Stimulated activated naive CD8-positive, alpha-beta T cell treated with anti-CD3 and anti-CD28 coated beads, Interleukin-15, Interleukin-2, amounts not matched to agents 100 ng/mL and 50 ng/mL, for 24 hours (primary cell): ENCODE data around the gene RERE.
A peak's percentile ranks its signal among the peaks of the same experiment; 100 is the strongest.

Experiments
- H3K27ac Mint-ChIP-seq: one replicate; pipeline ENCODE4 v1.8.0; 2021; ENCODE audit warnings: mild to moderate bottlenecking, mixed read lengths
- H3K27me3 Mint-ChIP-seq: one replicate; pipeline ENCODE4 v1.8.0; 2021; ENCODE audit warnings: mixed read lengths
- H3K36me3 Mint-ChIP-seq: one replicate; pipeline ENCODE4 v1.8.0; 2021; ENCODE audit warnings: low read depth, mixed read lengths
- H3K4me1 Mint-ChIP-seq: one replicate; pipeline ENCODE4 v1.8.0; 2021; ENCODE audit warnings: low read depth, mixed read lengths
- H3K4me3 Mint-ChIP-seq: one replicate; pipeline ENCODE4 v1.8.0; 2021; ENCODE audit warnings: mild to moderate bottlenecking, mixed read lengths
- H3K9me3 Mint-ChIP-seq: one replicate; pipeline ENCODE4 v1.8.0; 2021; ENCODE audit warnings: mixed read lengths

RERE gene

GRCh38 chr1:8361198-8361849 lies 456.1 kb downstream of the RERE start:
- Mint-ChIP-seq H3K4me1 (no peaks in the 10 kb centered on the region), H3K4me3 (no peak overlapping the region), H3K36me3 (peaks cover 18% of the 10 kb centered on the region), H3K9me3 (no peaks in the 10 kb centered on the region), H3K27me3 (no peaks in the 10 kb centered on the region), H3K27ac (no peak overlapping the region)

DNA sequence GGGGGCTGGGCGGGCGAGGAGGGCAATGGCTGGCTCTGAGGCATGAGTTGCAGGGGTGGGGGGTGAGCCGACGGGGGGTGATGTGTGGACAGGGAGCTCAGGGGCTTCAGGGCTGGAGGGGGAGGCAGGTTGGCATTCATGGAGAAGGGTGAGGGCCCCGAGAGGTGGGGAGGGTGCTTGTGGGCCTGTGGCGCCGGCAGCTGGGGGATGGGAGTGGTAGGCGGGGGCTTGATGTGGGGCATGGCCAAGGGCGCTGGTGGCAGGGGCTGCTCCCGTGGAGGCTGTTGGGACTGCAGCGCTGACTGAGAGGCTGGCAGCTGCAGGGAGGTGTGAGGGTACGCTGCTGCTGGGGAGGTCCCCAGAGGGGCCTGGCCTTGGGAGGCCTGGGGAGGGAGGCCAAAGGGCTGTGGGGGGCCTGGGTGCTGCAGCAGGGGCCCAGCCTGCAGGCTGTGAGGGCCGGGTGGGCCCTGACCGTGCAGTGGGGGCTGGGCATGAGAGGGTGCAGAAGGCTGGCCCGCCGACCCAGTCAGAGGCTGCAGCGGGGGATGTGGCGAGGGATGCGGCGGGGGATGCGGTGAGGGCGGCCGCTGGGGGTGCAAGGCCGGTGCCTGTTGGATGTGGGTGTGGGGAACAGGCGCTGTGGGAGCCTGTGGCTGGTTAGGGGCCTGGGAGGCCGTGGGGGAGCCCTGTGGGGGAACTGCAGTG lies 456.8 kb downstream of the RERE start:
- Mint-ChIP-seq H3K9me3 (no peaks in the 10 kb centered on the region), H3K4me1 (no peaks in the 10 kb centered on the region), H3K4me3 (no peak overlapping the region), H3K27me3 (no peaks in the 10 kb centered on the region), H3K27ac (no peak overlapping the region), H3K36me3 (peaks cover 24% of the 10 kb centered on the region)

DNA sequence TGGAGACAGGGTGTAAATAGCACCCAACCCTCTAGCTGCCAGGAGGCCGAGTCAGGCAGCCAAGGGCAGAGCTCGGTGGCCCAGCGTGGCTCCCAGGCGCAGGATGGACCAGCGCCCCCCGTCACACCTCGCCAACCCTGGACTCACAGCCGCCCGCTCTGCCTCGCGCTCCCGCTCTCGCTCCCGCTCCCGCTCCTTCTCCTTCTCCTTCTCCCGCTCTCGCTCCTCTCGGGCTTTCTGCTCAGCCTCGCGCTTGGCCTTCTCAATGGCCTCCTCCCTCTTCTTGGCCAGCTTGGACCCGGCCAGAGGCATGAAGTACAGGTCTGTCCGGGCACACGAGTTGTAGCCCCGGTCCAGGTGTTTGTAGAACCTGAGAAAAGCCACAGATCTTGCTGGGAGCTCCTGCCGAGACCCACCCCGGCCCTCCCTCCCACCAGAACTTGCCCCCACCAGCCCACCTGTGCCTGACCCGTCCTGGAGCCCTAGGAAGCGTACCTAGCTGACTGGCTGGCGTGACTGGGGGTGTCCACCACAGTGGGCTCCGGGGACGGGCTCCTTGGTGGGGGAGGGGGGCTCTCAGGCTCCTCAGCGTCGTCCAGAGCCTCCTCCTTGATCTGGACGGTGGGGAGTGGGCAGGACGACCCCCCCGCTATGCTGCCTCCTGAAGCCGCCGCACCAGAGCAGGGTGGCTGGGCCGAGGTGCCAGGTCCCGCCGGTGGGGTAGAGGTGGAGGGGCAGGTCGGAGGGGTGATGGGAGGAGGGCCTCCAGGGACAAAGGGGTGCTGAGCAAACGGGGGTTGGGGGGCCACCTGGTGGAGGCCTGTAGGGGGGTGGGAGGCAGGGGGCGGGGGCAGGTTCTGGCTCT lies 457.6 kb downstream of the RERE start:
- no peaks in the 10 kb centered on the region for H3K9me3 Mint-ChIP-seq
- H3K27me3 Mint-ChIP-seq = no peaks in the 10 kb centered on the region
- H3K4me3 Mint-ChIP-seq = no peak overlapping the region
- no peaks in the 10 kb centered on the region for H3K4me1 Mint-ChIP-seq
- H3K36me3 Mint-ChIP-seq = peaks cover 21% of the 10 kb centered on the region
- no peak overlapping the region for H3K27ac Mint-ChIP-seq

DNA sequence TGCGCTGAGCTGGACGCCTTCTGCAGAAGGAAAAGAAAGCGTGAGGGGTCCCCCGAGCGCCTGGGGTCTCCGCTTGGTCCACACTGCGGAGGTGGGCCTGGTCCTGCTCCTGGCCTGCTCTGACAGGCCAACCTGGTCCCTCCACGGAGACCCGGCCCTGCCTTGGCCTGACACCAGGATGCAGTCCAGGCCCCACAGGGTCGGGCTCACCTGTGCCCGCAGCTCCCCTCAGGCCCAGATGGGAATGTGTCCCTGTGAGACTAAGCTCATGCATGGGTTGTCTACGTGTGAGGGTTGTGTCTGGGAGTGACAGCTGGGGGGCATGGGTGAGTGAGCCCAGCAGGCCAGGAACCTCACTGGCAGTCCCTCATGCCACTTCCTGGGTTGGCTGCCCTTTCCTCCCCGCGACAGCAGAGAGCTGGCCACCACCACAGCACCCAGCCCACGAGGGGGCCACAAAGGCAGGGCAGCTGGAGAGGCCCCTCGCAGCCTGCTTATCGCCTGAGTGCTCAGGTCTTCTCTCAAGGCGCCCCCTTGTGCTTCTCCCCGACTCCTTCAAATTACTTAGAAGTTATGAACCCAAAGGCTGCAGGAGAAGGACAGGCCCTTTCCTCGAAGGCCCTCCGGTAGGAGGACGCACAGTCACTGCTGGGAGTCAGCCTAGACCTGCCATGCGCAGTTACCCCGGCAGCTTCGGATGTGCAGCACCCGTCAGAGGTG lies 458.4 kb downstream of the RERE start:
- Mint-ChIP-seq H3K4me3 (no peak overlapping the region), H3K27me3 (no peaks in the 10 kb centered on the region), H3K4me1 (no peaks in the 10 kb centered on the region), H3K36me3 (peaks cover 26% of the 10 kb centered on the region), H3K9me3 (no peaks in the 10 kb centered on the region), H3K27ac (no peak overlapping the region)

DNA sequence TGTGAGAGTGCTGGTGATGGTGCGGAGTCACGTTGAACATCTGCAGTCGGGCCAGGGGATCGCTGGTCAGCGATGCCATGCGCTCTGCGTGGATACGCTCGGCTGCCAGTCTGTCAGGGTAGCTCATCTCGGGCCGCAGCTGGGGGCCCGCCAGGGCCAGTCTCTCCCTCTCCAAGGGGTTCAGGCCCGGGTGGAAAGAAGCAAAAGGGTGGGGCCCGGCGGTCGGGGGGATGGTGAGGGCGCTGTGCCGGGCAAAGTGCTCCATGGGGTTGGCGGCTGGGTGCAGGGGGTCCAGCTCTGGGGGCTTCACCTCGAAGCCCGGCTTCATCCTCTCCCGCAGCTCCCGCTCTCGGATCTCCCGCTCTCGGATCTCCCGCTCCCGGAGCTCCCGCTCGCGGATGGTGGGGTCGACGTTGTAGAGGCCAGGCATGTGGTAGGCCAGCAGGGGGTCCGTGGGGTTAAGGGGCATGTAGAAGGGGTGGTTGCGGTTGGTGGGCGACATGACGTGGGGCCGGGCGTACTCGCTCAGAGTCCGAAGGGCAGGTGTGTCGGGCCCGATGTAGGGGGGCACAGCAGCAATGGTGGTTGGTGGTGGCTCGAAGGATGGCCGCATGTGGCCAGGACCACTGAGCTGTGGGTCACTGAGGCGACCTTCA lies 459.1 kb downstream of the RERE start:
- Mint-ChIP-seq H3K36me3 (peaks cover 26% of the 10 kb centered on the region), H3K9me3 (no peaks in the 10 kb centered on the region), H3K4me3 (no peak overlapping the region), H3K4me1 (no peaks in the 10 kb centered on the region), H3K27me3 (no peaks in the 10 kb centered on the region), H3K27ac (no peak overlapping the region)

DNA sequence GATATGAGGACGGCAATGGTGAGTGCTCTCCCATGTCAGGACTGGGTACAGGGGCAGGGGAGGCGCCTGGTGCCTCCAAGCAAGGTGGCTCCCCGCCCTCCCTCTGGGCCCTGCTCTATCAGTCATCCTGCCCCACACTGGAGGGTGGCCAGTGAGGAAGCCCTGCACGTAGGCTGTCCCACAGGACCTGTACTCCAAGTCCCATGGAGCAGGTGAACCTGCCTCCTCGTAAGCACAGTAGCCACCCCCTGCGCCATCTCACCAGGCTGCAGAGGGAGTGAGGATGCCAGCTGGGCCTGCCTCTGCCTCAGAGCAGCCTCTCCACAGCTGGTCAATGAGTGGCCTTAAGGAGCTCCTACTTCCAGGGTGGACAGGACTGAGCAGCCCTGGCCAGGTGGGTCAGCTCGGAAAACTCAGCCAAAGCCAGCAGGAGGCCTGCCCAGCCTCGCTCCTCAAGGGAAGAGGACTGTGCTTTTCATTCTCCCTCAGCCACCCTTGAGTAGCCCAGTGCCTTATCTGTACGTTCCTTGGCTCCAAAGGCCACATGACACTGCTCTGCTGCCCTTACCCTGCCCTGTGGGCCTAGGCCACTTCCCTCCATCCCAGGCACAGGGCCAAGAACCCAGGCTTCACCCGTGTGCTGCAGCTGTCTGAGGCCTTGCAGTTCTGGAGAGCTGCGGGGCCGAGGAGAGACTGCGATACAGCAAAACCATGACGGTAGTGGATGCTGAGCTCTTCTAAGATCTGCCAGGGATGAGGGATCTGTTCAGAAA lies 459.9 kb downstream of the RERE start:
- no peak overlapping the region for H3K27ac Mint-ChIP-seq
- H3K9me3 Mint-ChIP-seq = no peaks in the 10 kb centered on the region
- H3K4me1 Mint-ChIP-seq = no peaks in the 10 kb centered on the region
- H3K4me3 Mint-ChIP-seq = no peak overlapping the region
- H3K36me3 Mint-ChIP-seq = peaks cover 31% of the 10 kb centered on the region
- H3K27me3 Mint-ChIP-seq = no peaks in the 10 kb centered on the region

DNA sequence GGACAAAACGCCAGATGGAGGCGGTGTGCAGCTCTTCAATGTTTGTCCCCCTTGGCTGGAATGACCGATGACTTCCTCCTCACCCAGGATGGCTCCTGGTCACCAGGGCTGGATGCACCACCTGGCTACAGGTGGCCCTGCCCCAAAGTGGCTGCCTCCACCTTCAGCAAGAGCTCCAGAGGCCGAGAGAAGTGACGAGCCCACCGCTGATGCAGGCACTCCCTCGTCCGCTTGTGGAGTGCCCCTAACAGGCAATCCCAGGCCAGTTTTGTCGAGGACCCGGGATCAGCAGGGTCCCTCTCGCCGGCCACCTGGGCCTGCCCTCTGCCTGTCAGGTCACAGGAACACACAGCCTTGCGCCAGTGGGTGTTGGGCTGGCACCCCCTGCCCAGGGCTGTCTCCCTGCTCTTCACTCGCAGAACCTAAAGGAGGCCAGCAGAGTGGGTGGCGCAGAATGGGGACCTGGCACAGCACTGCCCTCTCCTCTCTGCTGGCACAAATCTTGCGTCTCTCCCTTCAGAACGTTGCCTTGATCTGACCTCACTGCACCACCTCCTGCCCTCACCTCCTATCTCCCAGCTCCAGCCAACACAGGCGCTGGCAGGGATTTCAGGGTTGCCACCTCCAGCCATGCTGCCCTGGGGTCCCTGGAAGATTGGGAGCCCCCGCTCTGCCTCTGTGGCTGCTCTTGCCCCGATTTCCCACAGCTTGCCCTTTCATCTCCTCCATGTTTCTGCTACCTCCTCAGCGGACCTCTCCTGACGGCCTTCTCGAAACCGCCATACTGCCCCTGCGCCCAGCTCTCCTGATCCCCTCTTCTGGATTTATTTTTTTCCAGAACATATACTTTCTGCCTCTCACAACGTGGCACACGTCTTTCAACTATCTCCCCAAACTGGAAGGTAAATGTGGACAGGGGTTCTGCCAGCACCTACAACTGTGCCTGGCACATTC lies 460.9 kb downstream of the RERE start:
- Mint-ChIP-seq H3K4me3 (no peak overlapping the region), H3K4me1 (no peaks in the 10 kb centered on the region), H3K27me3 (no peaks in the 10 kb centered on the region), H3K9me3 (no peaks in the 10 kb centered on the region), H3K36me3 (peaks cover 31% of the 10 kb centered on the region), H3K27ac (peak overlapping the region; percentile 51)

- Mint-ChIP-seq H3K4me3 (no peak overlapping the region), H3K27ac (no peak overlapping the region), H3K36me3 (peaks cover 31% of the 10 kb centered on the region), H3K9me3 (no peaks in the 10 kb centered on the region), H3K4me1 (no peaks in the 10 kb centered on the region), H3K27me3 (no peaks in the 10 kb centered on the region)
These were observed 461.8 kb downstream of the RERE start for GRCh38 chr1:8355439-8356255.

DNA sequence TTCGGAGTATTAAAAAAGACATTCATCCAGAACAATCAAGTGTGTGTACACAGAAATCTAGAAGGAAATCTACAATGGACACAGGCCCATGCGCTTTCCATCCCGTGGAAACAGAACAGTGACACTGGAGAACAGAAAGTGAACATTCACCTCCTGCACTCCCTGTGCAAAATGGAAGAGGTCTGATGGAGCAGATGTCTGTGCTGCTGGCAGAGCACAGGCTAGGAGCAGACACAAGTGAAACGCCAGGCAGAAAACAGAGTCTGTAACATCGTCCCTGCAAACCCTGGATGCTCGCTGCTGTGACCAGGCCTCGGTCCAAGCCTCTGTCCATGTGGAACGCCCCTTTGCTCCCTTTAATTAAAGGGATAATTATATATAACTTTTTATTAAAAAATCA lies 463.4 kb downstream of the RERE start:
- Mint-ChIP-seq H3K27ac (no peak overlapping the region), H3K4me1 (no peaks in the 10 kb centered on the region), H3K9me3 (no peaks in the 10 kb centered on the region), H3K4me3 (no peak overlapping the region), H3K27me3 (no peaks in the 10 kb centered on the region), H3K36me3 (peaks cover 31% of the 10 kb centered on the region)

GRCh38 chr1:8352886-8353785 lies 464.3 kb downstream of the RERE start:
- Mint-ChIP-seq H3K36me3 (peaks cover 30% of the 10 kb centered on the region), H3K27ac (no peak overlapping the region)

DNA sequence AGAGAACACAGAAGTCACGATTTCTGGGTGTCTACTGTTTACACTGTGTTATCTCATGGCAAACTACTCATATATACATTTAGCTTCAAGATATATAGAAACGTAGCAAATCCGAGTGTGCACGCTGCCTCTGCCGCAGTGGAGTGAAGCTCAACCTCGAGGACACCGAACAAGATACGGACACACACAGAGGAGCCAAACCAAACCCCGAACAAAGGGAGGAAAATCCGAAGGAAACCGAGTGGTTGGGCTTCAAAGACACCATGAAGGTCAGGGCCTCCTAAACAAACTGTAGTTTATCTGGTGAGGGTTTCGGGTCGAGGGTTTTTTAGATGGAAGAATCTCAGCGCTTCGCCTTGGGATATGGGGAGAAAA lies 465.0 kb downstream of the RERE start:
- no peaks in the 10 kb centered on the region for H3K27me3 Mint-ChIP-seq
- peaks cover 26% of the 10 kb centered on the region for H3K36me3 Mint-ChIP-seq
- H3K9me3 Mint-ChIP-seq = no peaks in the 10 kb centered on the region
- no peak overlapping the region for H3K4me3 Mint-ChIP-seq
- no peaks in the 10 kb centered on the region for H3K4me1 Mint-ChIP-seq
- peak overlapping the region; percentile 7 for H3K27ac Mint-ChIP-seq

More at GRCh38 chr1:8352886-8353785, 464.3 kb downstream of the RERE start:
- Mint-ChIP-seq H3K27me3 (no peaks in the 10 kb centered on the region), H3K4me3 (no peak overlapping the region), H3K4me1 (no peaks in the 10 kb centered on the region), H3K9me3 (no peaks in the 10 kb centered on the region)
